Measurements from ENCODE around the gene SSH2. TPM values are rescaled to one million over a fixed set of nuclear protein-coding genes. Genes with fewer than 3 reads are reported as not detected.
A peak's percentile ranks its signal among the peaks of the same experiment; 100 is the strongest.
"Not testable (repeated sequence)": the region's sequence is repeated elsewhere in the genome, so short reads cannot be mapped to it uniquely, and the experiment has no call there.

Gene SSH2
- total RNA-seq, 6 donors from 2014 or later = 55.4 to 82.9 (median 67.8) TPM

GRCh38 chr17:29968271-29968670 lies 38.2 kb upstream of the SSH2 start:
- Histone ChIP-seq H3K36me3 (no peaks in the 10 kb centered on the region), H3K4me1 (no peaks in the 10 kb centered on the region), H3K9me3 (no peaks in the 10 kb centered on the region), H3K4me3 (no peak overlapping the region), H3K27ac (no peak overlapping the region), H3K27me3 (no peaks in the 10 kb centered on the region)
- ATAC-seq (ENCODE audit: low FRiP score in 2 of 2) (no peak), DNase-seq (no peak)
- TF ChIP-seq EP300 (IDR thresholded peaks at IDR 0.05) (no peak), CTCF (IDR thresholded peaks at IDR 0.05) (no peak), POLR2AphosphoS5 (IDR thresholded peaks at IDR 0.05) (no peak), POLR2A (IDR thresholded peaks at IDR 0.05) (no peak)
- WGBS, 2 donors = 73 to 87% methylated on average over 5 of the region's 5 CpGs

GRCh38 chr17:29962656-29963055 lies 32.6 kb upstream of the SSH2 start:
- Histone ChIP-seq H3K27me3 (no peaks in the 10 kb centered on the region), H3K4me1 (no peaks in the 10 kb centered on the region), H3K36me3 (no peaks in the 10 kb centered on the region), H3K27ac (no peak overlapping the region), H3K9me3 (no peaks in the 10 kb centered on the region), H3K4me3 (no peak overlapping the region)
- WGBS, 2 donors = 90 to 91% methylated on average over 2 of the region's 2 CpGs
- DNase-seq (no peak), ATAC-seq (ENCODE audit: low FRiP score in 2 of 2) (no peak)
- TF ChIP-seq CTCF (IDR thresholded peaks at IDR 0.05) (no peak), POLR2A (IDR thresholded peaks at IDR 0.05) (no peak)

- no peaks in the 10 kb centered on the region for H3K36me3 ChIP-seq
- H3K4me3 ChIP-seq = no peak overlapping the region
- WGBS, 2 donors = 75 to 84% methylated on average over 4 of the region's 4 CpGs
- no peaks in the 10 kb centered on the region for H3K27me3 ChIP-seq
- no peak for DNase-seq
- ATAC-seq (ENCODE audit: low FRiP score in 2 of 2) = no peak
- H3K9me3 ChIP-seq = no peaks in the 10 kb centered on the region
- no peaks in the 10 kb centered on the region for H3K4me1 ChIP-seq
- TF ChIP-seq POLR2A (IDR thresholded peaks at IDR 0.05) (no peak), POLR2AphosphoS5 (IDR thresholded peaks at IDR 0.05) (no peak)
- H3K27ac ChIP-seq = no peak overlapping the region
These were observed 29.8 kb upstream of the SSH2 start for GRCh38 chr17:29959658-29960337.

- no peaks in the 10 kb centered on the region for H3K4me1 ChIP-seq
- no peak overlapping the region for H3K4me3 ChIP-seq
- H3K27me3 ChIP-seq = no peaks in the 10 kb centered on the region
- DNase-seq (no peak), ATAC-seq (ENCODE audit: low FRiP score in 2 of 2) (no peak)
- peaks cover 0 to 6% (median 2%) of the 10 kb centered on the region in 4 donors for H3K9me3 ChIP-seq
- no peak for TF ChIP-seq EP300 (IDR thresholded peaks at IDR 0.05)
- no peak for TF ChIP-seq POLR2AphosphoS5 (IDR thresholded peaks at IDR 0.05)
- no peak for TF ChIP-seq POLR2A (IDR thresholded peaks at IDR 0.05)
- TF ChIP-seq CTCF (IDR thresholded peaks at IDR 0.05) = no peak
- H3K36me3 ChIP-seq = no peaks in the 10 kb centered on the region
- H3K27ac ChIP-seq = no peak overlapping the region
- 61 to 73% methylated on average over 4 of the region's 4 CpGs for WGBS, 2 donors
These were observed 29.1 kb upstream of the SSH2 start for GRCh38 chr17:29958947-29959657.

GRCh38 chr17:29957488-29957887 lies 27.5 kb upstream of the SSH2 start:
- not testable (repeated sequence) for H3K27ac ChIP-seq; H3K27me3 ChIP-seq; ATAC-seq (ENCODE audit: low FRiP score in 2 of 2); H3K36me3 ChIP-seq; H3K4me1 ChIP-seq; H3K9me3 ChIP-seq; H3K4me3 ChIP-seq; DNase-seq
- WGBS, 2 donors = 96 to 100% methylated on average over 1 of the region's 1 CpG

- peaks cover 0 to 8% (median 2%) of the 10 kb centered on the region in 4 donors for H3K9me3 ChIP-seq
- no peaks in the 10 kb centered on the region for H3K36me3 ChIP-seq
- H3K27ac ChIP-seq = no peak overlapping the region
- no peaks in the 10 kb centered on the region for H3K4me1 ChIP-seq
- no peaks in the 10 kb centered on the region for H3K27me3 ChIP-seq
- DNase-seq (no peak), ATAC-seq (ENCODE audit: low FRiP score in 2 of 2) (peak in 1 of 2 donors; percentile 49)
- no peak overlapping the region for H3K4me3 ChIP-seq
- TF ChIP-seq EP300 (IDR thresholded peaks at IDR 0.05) (no peak), POLR2A (IDR thresholded peaks at IDR 0.05) (no peak), POLR2AphosphoS5 (IDR thresholded peaks at IDR 0.05) (no peak)
These were observed 26.2 kb upstream of the SSH2 start for GRCh38 chr17:29956225-29956624.
